Measurements from ENCODE around the gene DZANK1. TPM values are rescaled to one million over a fixed set of nuclear protein-coding genes. Genes with fewer than 3 reads are reported as not detected.
A peak's percentile ranks its signal among the peaks of the same experiment; 100 is the strongest.
"Not testable (repeated sequence)": the region's sequence is repeated elsewhere in the genome, so short reads cannot be mapped to it uniquely, and the experiment has no call there.

Gene DZANK1
- total and polyA plus RNA-seq, 9 donors, result 1.5 to 3.9 (median 1.8) TPM

DNA sequence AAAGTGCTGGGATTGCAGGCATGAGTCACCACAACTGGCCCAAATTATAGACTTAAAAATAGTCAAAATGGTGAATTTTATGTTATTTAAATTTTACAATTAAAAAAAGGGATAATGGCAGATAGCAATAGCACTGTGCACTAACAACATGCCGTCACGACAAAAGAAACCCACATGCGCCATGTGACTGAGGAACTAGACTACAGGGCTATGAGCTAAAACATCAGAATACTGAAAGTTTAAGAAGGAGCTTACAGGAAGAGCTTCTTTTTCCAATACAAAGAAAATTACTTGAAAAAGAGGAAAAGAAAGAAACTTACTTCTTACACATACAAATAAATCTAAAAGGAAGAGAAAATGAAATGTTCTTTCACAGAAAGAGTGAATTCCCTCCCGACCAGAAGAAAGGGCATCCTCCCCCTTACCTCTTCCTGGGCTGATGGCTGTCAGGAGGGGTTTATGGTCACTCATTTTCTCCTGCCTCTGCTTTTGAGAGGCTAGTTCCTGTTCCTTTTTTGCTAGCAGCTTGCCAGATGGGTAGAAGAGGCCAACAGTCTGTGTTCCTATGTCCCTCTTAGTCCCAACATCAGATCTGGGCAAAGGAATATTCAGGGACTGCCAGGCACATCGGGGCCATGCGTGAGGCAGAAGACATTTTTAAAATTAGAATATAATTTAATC is 54.5 kb downstream of the DZANK1 start:
- peak; percentile 25 for DNase-seq
- Histone ChIP-seq H3K4me1 (ENCODE audit: control insufficient read depth, insufficient read depth, low read length) (peaks cover 2% of the 10 kb centered on the region), H3K4me3 (ENCODE audit: low read length) (no peak overlapping the region), H3K27ac (ENCODE audit: low read length) (no peak overlapping the region), H3K36me3 (ENCODE audit: control insufficient read depth, insufficient read depth, low read length) (no peaks in the 10 kb centered on the region), H3K27me3 (ENCODE audit: control insufficient read depth, insufficient read depth, low read length) (no peaks in the 10 kb centered on the region), H3K9me3 (replicated peaks; ENCODE audit: control insufficient read depth, low read depth, low read length) (no peaks in the 10 kb centered on the region)
- WGBS (ENCODE audit: insufficient coverage), result no CpG with 5 or more reads among the region's 6 CpGs

DNA sequence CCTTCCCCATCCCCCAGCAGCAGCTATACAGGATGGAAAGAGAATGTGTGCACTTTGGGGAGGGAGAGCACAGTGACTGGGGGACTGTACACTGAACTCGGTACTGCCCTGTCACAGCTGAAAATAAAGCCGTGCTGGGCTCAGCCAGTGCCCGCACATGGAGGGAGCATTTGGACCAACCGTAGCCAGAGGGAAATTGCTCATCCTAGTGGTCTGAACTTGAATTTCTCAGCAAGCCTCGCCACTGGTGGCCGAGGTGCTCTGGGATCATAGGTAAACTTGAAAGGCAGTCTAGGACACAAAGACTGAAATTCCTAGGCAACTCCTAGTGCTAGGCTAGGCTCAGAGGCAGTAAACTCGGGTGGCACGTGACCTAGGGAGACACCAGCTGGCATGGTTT is 61.0 kb downstream of the DZANK1 start:
- WGBS (ENCODE audit: insufficient coverage), result 84% methylated on average over 7 of the region's 8 CpGs
- no peak overlapping the region for H3K4me3 ChIP-seq (ENCODE audit: low read length)
- no peak overlapping the region for H3K27ac ChIP-seq (ENCODE audit: low read length)
- H3K36me3 ChIP-seq (ENCODE audit: control insufficient read depth, insufficient read depth, low read length), result peaks cover 5% of the 10 kb centered on the region
- H3K27me3 ChIP-seq (ENCODE audit: control insufficient read depth, insufficient read depth, low read length), result no peaks in the 10 kb centered on the region
- no peaks in the 10 kb centered on the region for H3K4me1 ChIP-seq (ENCODE audit: control insufficient read depth, insufficient read depth, low read length)
- no peak for DNase-seq
- H3K9me3 ChIP-seq (replicated peaks; ENCODE audit: control insufficient read depth, low read depth, low read length), result peaks cover 10% of the 10 kb centered on the region

DNA sequence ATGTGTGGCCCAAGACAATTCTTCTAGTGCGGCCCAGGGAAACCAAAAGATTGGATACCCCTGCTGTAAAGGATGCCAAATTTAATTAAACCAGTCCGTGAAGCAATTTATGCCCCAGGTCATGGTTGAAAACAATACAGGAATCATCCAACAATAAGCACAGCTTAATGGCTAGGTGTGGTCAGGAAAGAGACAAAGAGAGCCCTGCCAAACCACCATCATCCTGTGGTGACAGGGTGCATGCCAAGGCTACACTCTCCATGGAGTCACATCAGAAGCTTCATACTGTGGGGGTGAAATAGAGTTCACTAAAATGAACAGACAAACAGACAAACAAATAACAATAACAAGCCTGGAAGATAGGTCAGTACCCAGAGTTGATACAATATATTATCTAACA is 62.7 kb downstream of the DZANK1 start:
- no peak for DNase-seq
- Histone ChIP-seq H3K27me3 (ENCODE audit: control insufficient read depth, insufficient read depth, low read length) (no peaks in the 10 kb centered on the region), H3K27ac (ENCODE audit: low read length) (no peak overlapping the region), H3K9me3 (replicated peaks; ENCODE audit: control insufficient read depth, low read depth, low read length) (peaks cover 10% of the 10 kb centered on the region), H3K4me1 (ENCODE audit: control insufficient read depth, insufficient read depth, low read length) (no peaks in the 10 kb centered on the region), H3K36me3 (ENCODE audit: control insufficient read depth, insufficient read depth, low read length) (peaks cover 5% of the 10 kb centered on the region), H3K4me3 (ENCODE audit: low read length) (no peak overlapping the region)
- WGBS (ENCODE audit: insufficient coverage), result 80% methylated on average over 1 of the region's 2 CpGs

DNA sequence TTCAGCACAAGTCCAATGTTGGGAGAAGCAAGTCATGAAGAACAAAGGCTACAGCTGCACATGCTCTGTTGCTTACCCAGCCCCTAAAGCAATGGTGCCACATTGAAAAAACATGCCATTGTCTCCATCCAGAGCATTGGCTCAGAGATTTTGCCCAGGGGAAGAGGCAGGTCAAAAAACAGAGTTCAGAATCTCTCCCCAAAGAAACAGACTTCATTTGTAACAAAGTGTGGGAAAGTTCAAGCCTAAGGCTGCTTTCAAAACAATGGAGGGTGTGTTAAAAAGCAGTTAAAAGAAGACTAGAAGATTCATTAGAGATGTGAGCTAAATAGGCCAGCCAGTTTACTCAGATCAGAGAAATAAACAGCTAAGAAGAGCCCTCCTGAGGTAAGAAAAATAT is 63.6 kb downstream of the DZANK1 start:
- Histone ChIP-seq H3K9me3 (replicated peaks; ENCODE audit: control insufficient read depth, low read depth, low read length) (peaks cover 10% of the 10 kb centered on the region), H3K36me3 (ENCODE audit: control insufficient read depth, insufficient read depth, low read length) (peaks cover 5% of the 10 kb centered on the region), H3K4me3 (ENCODE audit: low read length) (no peak overlapping the region), H3K27ac (ENCODE audit: low read length) (no peak overlapping the region), H3K4me1 (ENCODE audit: control insufficient read depth, insufficient read depth, low read length) (no peaks in the 10 kb centered on the region), H3K27me3 (ENCODE audit: control insufficient read depth, insufficient read depth, low read length) (no peaks in the 10 kb centered on the region)
- no peak for DNase-seq

DNA sequence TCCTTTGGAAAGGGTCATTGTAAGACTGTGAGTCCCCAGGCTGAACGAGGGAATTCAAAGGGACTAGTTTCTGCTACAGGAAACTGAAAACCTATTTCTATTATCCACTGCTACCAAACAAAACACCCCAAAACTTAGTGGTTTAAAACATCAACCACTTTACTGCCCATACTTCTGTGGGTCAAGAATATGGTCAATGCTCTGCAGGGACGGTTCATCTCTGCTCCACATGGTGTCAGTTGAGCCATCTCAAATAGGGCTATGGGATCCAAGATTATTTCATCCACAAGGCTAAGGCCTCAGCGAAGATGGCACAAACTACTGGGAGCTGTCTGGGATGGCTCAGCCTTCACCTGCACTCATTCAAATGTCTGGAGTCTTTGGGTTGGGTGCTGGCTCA is 65.5 kb downstream of the DZANK1 start:
- Histone ChIP-seq H3K36me3 (ENCODE audit: control insufficient read depth, insufficient read depth, low read length) (peaks cover 5% of the 10 kb centered on the region), H3K27me3 (ENCODE audit: control insufficient read depth, insufficient read depth, low read length) (no peaks in the 10 kb centered on the region), H3K4me3 (ENCODE audit: low read length) (no peak overlapping the region), H3K27ac (ENCODE audit: low read length) (no peak overlapping the region), H3K4me1 (ENCODE audit: control insufficient read depth, insufficient read depth, low read length) (no peaks in the 10 kb centered on the region), H3K9me3 (replicated peaks; ENCODE audit: control insufficient read depth, low read depth, low read length) (peaks cover 10% of the 10 kb centered on the region)
- DNase-seq, result no peak
- 100% methylated on average over 1 of the region's 3 CpGs for WGBS (ENCODE audit: insufficient coverage)

DNA sequence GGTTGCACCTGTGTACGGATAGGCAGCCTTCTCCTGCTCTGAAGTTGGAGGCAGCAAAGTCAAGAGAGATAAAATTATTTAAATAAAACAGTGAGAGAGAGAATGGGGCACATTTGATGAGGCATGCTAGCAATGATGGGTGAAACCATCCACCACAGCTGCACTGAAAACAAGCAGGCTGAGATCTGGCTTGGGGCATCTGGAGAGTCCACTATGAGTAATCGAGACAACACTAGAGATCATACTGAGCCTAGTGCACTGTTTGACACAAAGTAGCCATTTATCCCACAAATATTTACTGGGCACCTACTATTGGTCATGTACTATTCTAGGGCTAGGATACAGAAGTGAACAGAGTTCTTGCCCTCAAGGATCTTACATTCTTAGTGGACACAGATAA is 66.4 kb downstream of the DZANK1 start:
- Histone ChIP-seq H3K36me3 (ENCODE audit: control insufficient read depth, insufficient read depth, low read length) (peaks cover 5% of the 10 kb centered on the region), H3K27ac (ENCODE audit: low read length) (no peak overlapping the region), H3K27me3 (ENCODE audit: control insufficient read depth, insufficient read depth, low read length) (no peaks in the 10 kb centered on the region), H3K4me1 (ENCODE audit: control insufficient read depth, insufficient read depth, low read length) (no peaks in the 10 kb centered on the region), H3K9me3 (replicated peaks; ENCODE audit: control insufficient read depth, low read depth, low read length) (peaks cover 10% of the 10 kb centered on the region), H3K4me3 (ENCODE audit: low read length) (no peak overlapping the region)
- 100% methylated on average over 1 of the region's 2 CpGs for WGBS (ENCODE audit: insufficient coverage)
- no peak for DNase-seq

DNA sequence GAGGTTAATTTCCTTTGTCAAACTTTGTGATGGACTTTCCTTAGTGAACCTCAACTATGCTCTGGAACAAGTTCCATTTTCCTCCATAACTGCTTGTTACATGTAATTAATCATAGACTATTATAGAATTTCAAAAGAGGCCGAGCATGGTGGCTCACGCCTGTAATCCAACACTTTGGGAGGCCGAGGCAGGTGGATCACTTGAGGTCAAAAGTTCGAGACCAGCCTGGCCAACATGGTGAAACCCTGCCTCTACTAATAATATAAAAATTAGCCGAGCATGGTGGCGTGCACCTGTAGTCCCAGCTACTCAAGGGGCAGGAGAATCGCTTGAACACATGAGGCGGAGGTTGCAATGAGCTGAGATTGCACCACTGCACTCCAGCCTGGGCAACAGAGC is 68.1 kb downstream of the DZANK1 start:
- not testable (repeated sequence) for H3K27ac ChIP-seq (ENCODE audit: low read length); H3K4me3 ChIP-seq (ENCODE audit: low read length); DNase-seq; H3K4me1 ChIP-seq (ENCODE audit: control insufficient read depth, insufficient read depth, low read length); H3K36me3 ChIP-seq (ENCODE audit: control insufficient read depth, insufficient read depth, low read length); H3K27me3 ChIP-seq (ENCODE audit: control insufficient read depth, insufficient read depth, low read length)
- 85% methylated on average over 4 of the region's 8 CpGs for WGBS (ENCODE audit: insufficient coverage)
- H3K9me3 ChIP-seq (replicated peaks; ENCODE audit: control insufficient read depth, low read depth, low read length), result peaks cover 10% of the 10 kb centered on the region

DNA sequence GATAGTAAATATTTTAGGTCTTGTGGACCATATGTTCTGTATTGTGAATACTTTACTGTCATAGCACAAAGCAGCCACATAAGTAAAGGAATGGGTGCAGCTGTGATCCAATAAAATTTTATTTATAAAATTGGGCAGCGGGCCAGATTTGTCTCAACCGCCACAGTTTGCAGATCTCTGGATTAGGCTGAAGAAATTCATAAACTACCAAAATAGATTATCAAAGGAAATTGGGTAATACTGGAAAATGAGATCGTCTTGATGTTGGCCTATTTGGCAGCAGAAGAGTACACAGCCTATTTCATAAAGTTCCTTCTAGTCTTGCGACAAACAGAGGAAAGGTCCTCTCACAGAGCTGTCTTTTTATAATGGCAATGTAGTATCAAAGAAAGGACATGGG is 69.8 kb downstream of the DZANK1 start:
- Histone ChIP-seq H3K36me3 (ENCODE audit: control insufficient read depth, insufficient read depth, low read length) (peaks cover under 1% of the 10 kb centered on the region), H3K9me3 (replicated peaks; ENCODE audit: control insufficient read depth, low read depth, low read length) (peaks cover 9% of the 10 kb centered on the region), H3K4me3 (ENCODE audit: low read length) (no peak overlapping the region), H3K27me3 (ENCODE audit: control insufficient read depth, insufficient read depth, low read length) (no peaks in the 10 kb centered on the region), H3K4me1 (ENCODE audit: control insufficient read depth, insufficient read depth, low read length) (no peaks in the 10 kb centered on the region), H3K27ac (ENCODE audit: low read length) (no peak overlapping the region)
- no CpG with 5 or more reads among the region's 4 CpGs for WGBS (ENCODE audit: insufficient coverage)
- DNase-seq, result peak; percentile 17

DNA sequence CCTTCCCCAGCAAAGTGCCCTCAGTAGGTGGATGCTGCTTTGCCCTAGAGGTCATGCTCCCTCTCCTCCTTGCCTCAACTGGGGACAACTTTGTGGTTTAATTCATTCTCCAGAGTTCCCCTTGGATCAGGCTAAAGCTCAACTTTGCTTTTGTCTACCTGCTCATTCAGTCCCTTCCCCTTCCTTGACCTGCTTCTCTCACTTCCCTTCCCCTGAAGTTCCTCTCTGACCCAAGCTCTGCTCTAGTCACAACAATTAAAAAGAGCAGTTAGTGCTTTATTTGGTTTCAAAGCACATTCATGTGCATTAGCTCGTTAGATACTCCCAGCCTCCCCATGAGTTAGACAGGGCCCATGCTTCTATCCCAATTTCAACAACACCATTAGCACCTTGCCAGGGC is 71.3 kb downstream of the DZANK1 start:
- H3K27me3 ChIP-seq (ENCODE audit: control insufficient read depth, insufficient read depth, low read length), result no peaks in the 10 kb centered on the region
- no peaks in the 10 kb centered on the region for H3K36me3 ChIP-seq (ENCODE audit: control insufficient read depth, insufficient read depth, low read length)
- DNase-seq, result no peak
- WGBS (ENCODE audit: insufficient coverage), result 50% methylated on average over 1 of the region's 1 CpG
- H3K9me3 ChIP-seq (replicated peaks; ENCODE audit: control insufficient read depth, low read depth, low read length), result no peaks in the 10 kb centered on the region
- H3K4me3 ChIP-seq (ENCODE audit: low read length), result no peak overlapping the region
- no peaks in the 10 kb centered on the region for H3K4me1 ChIP-seq (ENCODE audit: control insufficient read depth, insufficient read depth, low read length)
- no peak overlapping the region for H3K27ac ChIP-seq (ENCODE audit: low read length)

DNA sequence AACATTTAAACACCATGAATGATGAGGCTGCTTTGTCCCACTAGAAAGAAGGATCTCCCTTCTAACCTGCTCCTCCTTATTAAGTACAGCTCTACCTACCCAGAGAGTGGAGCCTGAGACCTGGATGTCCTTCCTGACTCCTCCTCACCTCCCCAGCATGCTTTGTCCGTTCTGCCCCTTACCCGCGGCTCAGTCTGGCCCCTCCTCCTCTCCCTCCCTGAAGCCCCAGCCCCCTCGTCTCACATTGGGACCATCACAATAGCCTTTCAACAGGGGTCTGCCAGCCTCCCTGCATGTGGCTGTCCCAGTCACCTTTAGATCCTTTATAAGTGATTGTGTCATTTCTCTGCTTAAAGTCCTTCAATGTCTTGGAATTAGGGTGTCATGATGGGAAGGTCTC is 72.5 kb downstream of the DZANK1 start:
- Histone ChIP-seq H3K9me3 (replicated peaks; ENCODE audit: control insufficient read depth, low read depth, low read length) (no peaks in the 10 kb centered on the region), H3K27ac (ENCODE audit: low read length) (no peak overlapping the region), H3K27me3 (ENCODE audit: control insufficient read depth, insufficient read depth, low read length) (no peaks in the 10 kb centered on the region), H3K4me1 (ENCODE audit: control insufficient read depth, insufficient read depth, low read length) (no peaks in the 10 kb centered on the region), H3K36me3 (ENCODE audit: control insufficient read depth, insufficient read depth, low read length) (no peaks in the 10 kb centered on the region), H3K4me3 (ENCODE audit: low read length) (no peak overlapping the region)
- no peak for DNase-seq
- WGBS (ENCODE audit: insufficient coverage), result 0% methylated on average over 3 of the region's 4 CpGs

DNA sequence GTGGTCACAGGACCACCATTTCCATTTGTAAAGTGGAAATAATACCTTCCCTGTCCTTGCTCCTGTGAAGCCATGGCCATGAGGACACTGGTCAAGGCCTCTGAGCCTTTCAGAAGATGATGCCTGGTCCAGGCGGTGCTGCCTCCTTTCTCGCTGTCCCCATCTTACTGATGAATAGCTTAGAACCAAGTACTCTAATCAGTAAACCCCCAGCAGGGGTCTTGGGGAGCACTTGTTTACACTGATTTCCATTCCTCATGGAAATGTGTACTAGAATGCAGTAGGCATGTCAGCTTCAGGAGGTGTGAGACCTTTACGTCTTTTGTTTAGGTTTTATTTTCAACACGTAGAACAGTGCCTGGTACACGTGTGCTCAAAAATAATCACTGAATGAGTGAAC is 75.1 kb downstream of the DZANK1 start:
- H3K4me3 ChIP-seq (ENCODE audit: low read length), result no peak overlapping the region
- no CpG with 5 or more reads among the region's 5 CpGs for WGBS (ENCODE audit: insufficient coverage)
- no peak for DNase-seq
- H3K27ac ChIP-seq (ENCODE audit: low read length), result no peak overlapping the region
- no peaks in the 10 kb centered on the region for H3K4me1 ChIP-seq (ENCODE audit: control insufficient read depth, insufficient read depth, low read length)
- H3K27me3 ChIP-seq (ENCODE audit: control insufficient read depth, insufficient read depth, low read length), result no peaks in the 10 kb centered on the region
- no peaks in the 10 kb centered on the region for H3K36me3 ChIP-seq (ENCODE audit: control insufficient read depth, insufficient read depth, low read length)
- H3K9me3 ChIP-seq (replicated peaks; ENCODE audit: control insufficient read depth, low read depth, low read length), result no peaks in the 10 kb centered on the region

Measured in muscle of leg (tissue), 11 donors.